A673 (cell line): ENCODE data around the gene OLFM1. TPM values are rescaled to one million over a fixed set of nuclear protein-coding genes. Genes with fewer than 3 reads are reported as not detected.

Source experiments
- BruUV-seq: library from RNA; stranded (reverse); fragments of 400-500 nt; replicated peaks from 2 replicates; lab custom pipeline; 2021; lab: Mats Ljungman, UMichigan
- CTCF ChIA-PET: fragments of 300-600 bp; sonication (Branson Sonifier 250); formaldehyde crosslinking; loops from one replicate; lab custom pipeline; 2022; ENCODE audit warnings: antibody characterized with exemption; lab: Charles Lee
- POLR2A ChIA-PET: fragments of 300-600 bp; sonication (Branson Sonifier 250); formaldehyde crosslinking; loops from one replicate; lab custom pipeline; 2022; ENCODE audit warnings: antibody characterized with exemption; ENCODE audit not compliant: low non-redundant PET; lab: Charles Lee
- DNase-seq: peaks from one replicate; pipeline ENCODE4 v3.0.0-alpha.2; 2015; ENCODE audit warnings: low spot score
- H3K27ac ChIP-seq: fragments of 200-600 bp; sonication (generic); 2 replicates; pipeline ENCODE4 v1.5.1; 2016; ENCODE audit warnings: mixed run types, low read depth, mild to moderate bottlenecking, mixed read lengths, antibody characterized with exemption, low read length; ENCODE audit not compliant: poor library complexity, severe bottlenecking
- H3K27me3 ChIP-seq: fragments of 200-600 bp; sonication (generic); replicated peaks from 2 replicates; pipeline ENCODE4 v1.6.1; 2017; ENCODE audit warnings: mixed run types, low read depth, mild to moderate bottlenecking, mixed read lengths, antibody characterized with exemption, low read length; ENCODE audit not compliant: insufficient read depth, poor library complexity
- H3K36me3 ChIP-seq: fragments of 200-600 bp; sonication (generic); 2 replicates; pipeline ENCODE4 v1.6.1; 2016; ENCODE audit warnings: mixed run types, mild to moderate bottlenecking, mixed read lengths, antibody characterized with exemption, low read length; ENCODE audit not compliant: insufficient read depth, poor library complexity, severe bottlenecking
- H3K4me1 ChIP-seq: fragments of 200-600 bp; sonication (generic); 2 replicates; pipeline ENCODE4 v1.6.1; 2017; ENCODE audit warnings: mixed run types, mild to moderate bottlenecking, mixed read lengths, antibody characterized with exemption, low read length; ENCODE audit not compliant: insufficient read depth, poor library complexity, severe bottlenecking
- H3K4me3 ChIP-seq: fragments of 200-600 bp; sonication (generic); 2 replicates; pipeline ENCODE4 v1.5.1; 2016; ENCODE audit warnings: low read depth, mixed run types, mild to moderate bottlenecking, mixed read lengths, low read length; ENCODE audit not compliant: poor library complexity, severe bottlenecking
- H3K9me3 ChIP-seq: fragments of 200-600 bp; sonication (generic); 2 replicates; pipeline ENCODE4 v1.6.1; 2016; ENCODE audit warnings: mixed run types, low read depth, mild to moderate bottlenecking, mixed read lengths, antibody characterized with exemption, low read length; ENCODE audit not compliant: poor library complexity, severe bottlenecking
- EZH2 ChIP-seq: fragments of 200-600 bp; sonication (generic); IDR thresholded peaks from 2 replicates; pipeline ENCODE4 v1.6.1; 2017; ENCODE audit warnings: borderline replicate concordance, low read depth, mild to moderate bottlenecking, mixed read lengths, antibody characterized with exemption, low read length; ENCODE audit not compliant: poor library complexity, severe bottlenecking
- intact Hi-C: fragments of 100-400 bp; cut with micrococcal nuclease; formaldehyde crosslinking; loops from one replicate; pipeline ENCODE4 v1.10.0; 2022; ENCODE audit not compliant: unreplicated experiment
- total RNA-seq: library from RNA; stranded (reverse); gene quantifications from 2 replicates; pipeline ENCODE4 v1.2.3, GENCODE V29; 2021
- TF ChIP-seq, protein P1 (sequence below): fragments of 300-800, 200-600 bp; sonication (generic); conservative IDR thresholded peaks from 2 replicates; pipeline ENCODE4 v1.5.1; 2017; ENCODE audit warnings: low read depth, mild to moderate bottlenecking, antibody characterized with exemption, low read length, moderate library complexity, mixed read lengths

Gene OLFM1
- total RNA-seq, 1 experiment from 2014 or later: 308 TPM

DNA sequence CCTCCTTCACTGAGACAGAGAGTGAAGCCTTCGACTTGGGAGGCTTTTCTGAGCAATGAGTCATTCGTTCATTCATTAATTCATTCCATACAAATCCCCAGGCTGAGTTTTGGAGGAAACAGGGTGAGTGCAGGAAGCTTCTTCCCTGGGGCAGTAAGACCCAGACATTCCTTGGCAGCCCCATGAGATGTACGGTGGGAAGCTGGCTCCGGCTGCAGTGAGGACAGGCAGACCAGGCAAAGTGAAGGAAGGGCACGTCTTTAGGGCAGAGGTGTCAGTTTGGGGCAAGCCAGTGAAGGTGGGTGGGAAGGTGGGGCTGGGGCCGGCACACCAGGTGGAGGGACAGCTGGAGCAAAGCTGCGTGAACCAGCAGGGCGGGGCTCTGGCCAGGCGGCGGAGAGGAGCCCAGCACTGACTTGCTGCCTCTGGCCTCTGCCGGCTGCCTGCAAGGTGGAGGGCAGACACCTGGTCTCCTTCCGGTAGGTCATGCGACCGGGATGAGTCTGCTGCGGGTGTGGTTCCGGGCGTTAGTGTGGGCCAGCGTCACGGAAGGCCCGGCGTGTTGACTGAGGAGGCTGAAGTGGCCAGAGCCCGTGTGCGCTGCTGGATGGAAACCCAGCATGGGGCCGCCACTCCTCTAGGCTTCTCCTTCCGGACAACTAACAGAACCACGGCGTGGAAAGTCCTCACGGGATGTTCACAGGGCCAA, 16.6 kb downstream of the OLFM1 start:
- H3K4me3 ChIP-seq: no peak overlapping the region
- H3K36me3 ChIP-seq: peaks cover 98% of the 10 kb centered on the region
- no peaks in the 10 kb centered on the region for H3K9me3 ChIP-seq
- CTCF ChIA-PET: no interaction called here
- intact Hi-C loops: no loop called here
- no peaks in the 10 kb centered on the region for H3K27me3 ChIP-seq
- no peak overlapping the region for H3K27ac ChIP-seq
- TF ChIP-seq, protein P1, sequence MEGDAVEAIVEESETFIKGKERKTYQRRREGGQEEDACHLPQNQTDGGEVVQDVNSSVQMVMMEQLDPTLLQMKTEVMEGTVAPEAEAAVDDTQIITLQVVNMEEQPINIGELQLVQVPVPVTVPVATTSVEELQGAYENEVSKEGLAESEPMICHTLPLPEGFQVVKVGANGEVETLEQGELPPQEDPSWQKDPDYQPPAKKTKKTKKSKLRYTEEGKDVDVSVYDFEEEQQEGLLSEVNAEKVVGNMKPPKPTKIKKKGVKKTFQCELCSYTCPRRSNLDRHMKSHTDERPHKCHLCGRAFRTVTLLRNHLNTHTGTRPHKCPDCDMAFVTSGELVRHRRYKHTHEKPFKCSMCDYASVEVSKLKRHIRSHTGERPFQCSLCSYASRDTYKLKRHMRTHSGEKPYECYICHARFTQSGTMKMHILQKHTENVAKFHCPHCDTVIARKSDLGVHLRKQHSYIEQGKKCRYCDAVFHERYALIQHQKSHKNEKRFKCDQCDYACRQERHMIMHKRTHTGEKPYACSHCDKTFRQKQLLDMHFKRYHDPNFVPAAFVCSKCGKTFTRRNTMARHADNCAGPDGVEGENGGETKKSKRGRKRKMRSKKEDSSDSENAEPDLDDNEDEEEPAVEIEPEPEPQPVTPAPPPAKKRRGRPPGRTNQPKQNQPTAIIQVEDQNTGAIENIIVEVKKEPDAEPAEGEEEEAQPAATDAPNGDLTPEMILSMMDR: no peak
- no peak for TF ChIP-seq EZH2
- POLR2A ChIA-PET: no interaction called here
- H3K4me1 ChIP-seq: no peaks in the 10 kb centered on the region
- no TSS peak for BruUV-seq
- DNase-seq: no peak

DNA sequence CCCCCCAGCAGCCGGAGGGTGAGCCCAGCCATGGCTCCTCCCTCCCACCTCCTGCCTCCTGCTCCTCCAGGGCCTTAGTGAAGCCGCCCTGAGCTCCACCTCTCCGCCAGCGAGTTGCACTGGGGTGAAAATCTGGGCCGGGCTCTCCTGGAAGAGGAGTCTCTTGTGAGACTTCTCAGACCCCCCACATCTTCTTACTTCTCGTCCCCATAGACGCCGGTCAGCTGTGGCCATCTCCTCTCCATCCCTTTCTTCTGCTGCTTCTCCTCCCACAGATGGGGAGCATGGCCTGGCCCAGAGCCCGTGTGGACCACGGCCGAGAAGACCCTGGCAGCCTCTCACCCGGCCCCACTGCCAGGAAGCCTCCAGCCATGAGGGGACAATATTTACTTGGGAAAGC, 17.3 kb downstream of the OLFM1 start:
- CTCF ChIA-PET: no interaction called here
- H3K36me3 ChIP-seq: peaks cover 98% of the 10 kb centered on the region
- DNase-seq: no peak

DNA sequence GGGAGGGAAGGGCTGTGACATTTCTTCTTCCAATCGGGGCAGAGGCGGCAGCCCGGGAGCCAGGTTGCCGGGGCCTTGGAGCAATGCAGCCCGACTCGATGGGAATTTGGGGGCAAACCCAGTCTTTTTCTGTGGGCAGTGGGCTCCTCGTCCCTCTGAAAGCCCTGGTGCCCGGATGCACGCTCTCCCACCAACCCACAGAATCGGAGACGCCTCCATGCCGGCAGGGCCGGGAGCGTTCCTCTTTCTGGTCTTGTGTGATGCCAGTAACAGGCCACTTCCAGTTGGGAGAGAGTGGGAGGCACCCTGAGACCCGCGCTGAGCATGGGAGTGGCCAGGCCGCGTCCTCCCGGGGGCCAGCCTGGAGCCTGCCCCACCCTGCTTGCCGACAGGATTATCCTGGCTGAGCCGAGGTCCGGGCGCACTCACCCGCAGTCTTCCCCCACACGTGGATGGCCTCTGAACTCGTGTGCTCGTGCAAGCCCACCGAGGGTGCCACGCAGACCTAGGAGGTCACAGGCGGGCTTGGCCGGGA, 17.8 kb downstream of the OLFM1 start:
- H3K4me3 ChIP-seq: no peak overlapping the region
- DNase-seq: no peak
- no peaks in the 10 kb centered on the region for H3K27me3 ChIP-seq
- no peak overlapping the region for H3K27ac ChIP-seq
- H3K9me3 ChIP-seq: no peaks in the 10 kb centered on the region
- no peaks in the 10 kb centered on the region for H3K4me1 ChIP-seq
- no TSS peak for BruUV-seq
- H3K36me3 ChIP-seq: peaks cover 98% of the 10 kb centered on the region
- no peak for TF ChIP-seq EZH2
- TF ChIP-seq, protein P1: no peak
- POLR2A ChIA-PET: no interaction called here
- CTCF ChIA-PET: no interaction called here
- intact Hi-C loops: no loop called here

More for the DNA sequence above, 17.3 kb downstream of the OLFM1 start:
- H3K4me3 ChIP-seq: no peak overlapping the region
- POLR2A ChIA-PET: no interaction called here
- no peaks in the 10 kb centered on the region for H3K9me3 ChIP-seq
- no peak overlapping the region for H3K27ac ChIP-seq
- H3K4me1 ChIP-seq: no peaks in the 10 kb centered on the region
- no TSS peak for BruUV-seq
- no peaks in the 10 kb centered on the region for H3K27me3 ChIP-seq
- TF ChIP-seq EZH2: no peak
- TF ChIP-seq, protein P1: no peak
- intact Hi-C loops: no loop called here
